ENCODE results near the gene MSS51.
"Not testable (repeated sequence)": the region's sequence is repeated elsewhere in the genome, so short reads cannot be mapped to it uniquely, and the experiment has no call there.

The MSS51 gene

GRCh38 chr10:73413528-73414229, 19.7 kb downstream of the MSS51 start, which contains the start of gene ANXA7:
Gene ANXA7 (minus strand): TSS chr10:73414058. CDS start chr10:73400856, 13,202 bp downstream.
- peak; percentile 96 for DNase-seq

GRCh38 chr10:73413108-73413527, 20.2 kb downstream of the MSS51 start:
- DNase-seq: no peak

GRCh38 chr10:73410897-73411296, 22.5 kb downstream of the MSS51 start:
- no peak for DNase-seq

GRCh38 chr10:73408978-73409521, 24.3 kb downstream of the MSS51 start:
- DNase-seq: no peak

- DNase-seq: no peak
Observed at GRCh38 chr10:73408061-73408460, 25.3 kb downstream of the MSS51 start.

GRCh38 chr10:73407495-73407894, 25.9 kb downstream of the MSS51 start:
- DNase-seq: no peak

- no peak for DNase-seq
Observed at GRCh38 chr10:73406846-73407245, 26.5 kb downstream of the MSS51 start.

GRCh38 chr10:73405556-73405955, 27.8 kb downstream of the MSS51 start:
- DNase-seq: no peak

- no peak for DNase-seq
Observed at GRCh38 chr10:73404690-73405089, 28.7 kb downstream of the MSS51 start.

GRCh38 chr10:73401636-73402035, 31.7 kb downstream of the MSS51 start:
- no peak for DNase-seq

GRCh38 chr10:73399063-73399462, 34.3 kb downstream of the MSS51 start:
- no peak for DNase-seq

- DNase-seq: no peak
Observed at GRCh38 chr10:73398024-73398423, 35.3 kb downstream of the MSS51 start.

- not testable (repeated sequence) for DNase-seq
Observed at GRCh38 chr10:73394325-73394724, 39.0 kb downstream of the MSS51 start.

GRCh38 chr10:73388228-73388627, 45.1 kb downstream of the MSS51 start:
- DNase-seq: no peak

GRCh38 chr10:73386583-73386982, 46.8 kb downstream of the MSS51 start:
- DNase-seq: no peak

- DNase-seq: no peak
Observed at GRCh38 chr10:73379064-73379748, 54.2 kb downstream of the MSS51 start.

GRCh38 chr10:73376679-73377078, 56.7 kb downstream of the MSS51 start:
- DNase-seq: no peak
